Measurements from ENCODE around the gene DIP2C.

The DIP2C gene

GRCh38 chr10:511101-511848 is 178.2 kb downstream of the DIP2C start:
- Histone ChIP-seq H3K36me3 (ENCODE audit: insufficient read depth, low read length) (no peaks in the 10 kb centered on the region), H2AFZ (ENCODE audit: low read depth, low read length) (no peak overlapping the region), H3K4me3 (ENCODE audit: low read length) (no peak overlapping the region), H3K4me1 (ENCODE audit: insufficient read depth, low read length) (peaks cover 15% of the 10 kb centered on the region), H3K9me3 (ENCODE audit: low read length) (no peaks in the 10 kb centered on the region), H3K27me3 (ENCODE audit: insufficient read depth, low read length) (no peaks in the 10 kb centered on the region)

GRCh38 chr10:510415-510881 is 179.0 kb downstream of the DIP2C start:
- Histone ChIP-seq H3K36me3 (ENCODE audit: insufficient read depth, low read length) (no peaks in the 10 kb centered on the region), H3K4me1 (ENCODE audit: insufficient read depth, low read length) (peaks cover 15% of the 10 kb centered on the region), H2AFZ (ENCODE audit: low read depth, low read length) (no peak overlapping the region), H3K9me3 (ENCODE audit: low read length) (no peaks in the 10 kb centered on the region), H3K4me3 (ENCODE audit: low read length) (no peak overlapping the region), H3K27me3 (ENCODE audit: insufficient read depth, low read length) (no peaks in the 10 kb centered on the region)

GRCh38 chr10:509361-510102 is 179.9 kb downstream of the DIP2C start:
- Histone ChIP-seq H3K36me3 (ENCODE audit: insufficient read depth, low read length) (no peaks in the 10 kb centered on the region), H3K9me3 (ENCODE audit: low read length) (no peaks in the 10 kb centered on the region), H3K27me3 (ENCODE audit: insufficient read depth, low read length) (no peaks in the 10 kb centered on the region), H2AFZ (ENCODE audit: low read depth, low read length) (no peak overlapping the region), H3K4me3 (ENCODE audit: low read length) (no peak overlapping the region), H3K4me1 (ENCODE audit: insufficient read depth, low read length) (peaks cover 15% of the 10 kb centered on the region)

- peaks cover 15% of the 10 kb centered on the region for H3K4me1 ChIP-seq (ENCODE audit: insufficient read depth, low read length)
- no peak overlapping the region for H3K4me3 ChIP-seq (ENCODE audit: low read length)
- no peaks in the 10 kb centered on the region for H3K9me3 ChIP-seq (ENCODE audit: low read length)
- H2AFZ ChIP-seq (ENCODE audit: low read depth, low read length) = no peak overlapping the region
- H3K36me3 ChIP-seq (ENCODE audit: insufficient read depth, low read length) = no peaks in the 10 kb centered on the region
- no peaks in the 10 kb centered on the region for H3K27me3 ChIP-seq (ENCODE audit: insufficient read depth, low read length)
Measured at GRCh38 chr10:508726-509125, 180.7 kb downstream of the DIP2C start.

- peaks cover 15% of the 10 kb centered on the region for H3K4me1 ChIP-seq (ENCODE audit: insufficient read depth, low read length)
- H2AFZ ChIP-seq (ENCODE audit: low read depth, low read length) = no peak overlapping the region
- no peak overlapping the region for H3K4me3 ChIP-seq (ENCODE audit: low read length)
- no peaks in the 10 kb centered on the region for H3K27me3 ChIP-seq (ENCODE audit: insufficient read depth, low read length)
- no peaks in the 10 kb centered on the region for H3K9me3 ChIP-seq (ENCODE audit: low read length)
- H3K36me3 ChIP-seq (ENCODE audit: insufficient read depth, low read length) = no peaks in the 10 kb centered on the region
Measured at GRCh38 chr10:507908-508444, 181.5 kb downstream of the DIP2C start.

GRCh38 chr10:507355-507699 is 182.1 kb downstream of the DIP2C start:
- Histone ChIP-seq H3K27me3 (ENCODE audit: insufficient read depth, low read length) (no peaks in the 10 kb centered on the region), H3K9me3 (ENCODE audit: low read length) (no peaks in the 10 kb centered on the region), H3K36me3 (ENCODE audit: insufficient read depth, low read length) (no peaks in the 10 kb centered on the region), H2AFZ (ENCODE audit: low read depth, low read length) (no peak overlapping the region), H3K4me1 (ENCODE audit: insufficient read depth, low read length) (peaks cover 15% of the 10 kb centered on the region), H3K4me3 (ENCODE audit: low read length) (no peak overlapping the region)

- Histone ChIP-seq H3K9me3 (ENCODE audit: low read length) (no peaks in the 10 kb centered on the region), H3K36me3 (ENCODE audit: insufficient read depth, low read length) (no peaks in the 10 kb centered on the region), H3K4me3 (ENCODE audit: low read length) (no peak overlapping the region), H2AFZ (ENCODE audit: low read depth, low read length) (no peak overlapping the region), H3K27me3 (ENCODE audit: insufficient read depth, low read length) (no peaks in the 10 kb centered on the region), H3K4me1 (ENCODE audit: insufficient read depth, low read length) (peaks cover 12% of the 10 kb centered on the region)
Measured at GRCh38 chr10:506451-507354, 182.8 kb downstream of the DIP2C start.

- no peak overlapping the region for H2AFZ ChIP-seq (ENCODE audit: low read depth, low read length)
- H3K36me3 ChIP-seq (ENCODE audit: insufficient read depth, low read length) = no peaks in the 10 kb centered on the region
- H3K4me3 ChIP-seq (ENCODE audit: low read length) = no peak overlapping the region
- H3K9me3 ChIP-seq (ENCODE audit: low read length) = no peaks in the 10 kb centered on the region
- H3K4me1 ChIP-seq (ENCODE audit: insufficient read depth, low read length) = peaks cover 1% of the 10 kb centered on the region
- no peaks in the 10 kb centered on the region for H3K27me3 ChIP-seq (ENCODE audit: insufficient read depth, low read length)
Measured at GRCh38 chr10:505419-505818, 184.0 kb downstream of the DIP2C start.

- no peak overlapping the region for H2AFZ ChIP-seq (ENCODE audit: low read depth, low read length)
- H3K4me3 ChIP-seq (ENCODE audit: low read length) = no peak overlapping the region
- no peaks in the 10 kb centered on the region for H3K4me1 ChIP-seq (ENCODE audit: insufficient read depth, low read length)
Measured at GRCh38 chr10:504806-505205, 184.7 kb downstream of the DIP2C start.

GRCh38 chr10:504121-504611 is 185.3 kb downstream of the DIP2C start:
- Histone ChIP-seq H3K4me3 (ENCODE audit: low read length) (no peak overlapping the region), H3K4me1 (ENCODE audit: insufficient read depth, low read length) (no peaks in the 10 kb centered on the region), H3K27me3 (ENCODE audit: insufficient read depth, low read length) (no peaks in the 10 kb centered on the region), H3K36me3 (ENCODE audit: insufficient read depth, low read length) (no peaks in the 10 kb centered on the region), H3K9me3 (ENCODE audit: low read length) (no peaks in the 10 kb centered on the region), H2AFZ (ENCODE audit: low read depth, low read length) (no peak overlapping the region)

More at GRCh38 chr10:504806-505205, 184.7 kb downstream of the DIP2C start:
- Histone ChIP-seq H3K27me3 (ENCODE audit: insufficient read depth, low read length) (no peaks in the 10 kb centered on the region), H3K36me3 (ENCODE audit: insufficient read depth, low read length) (no peaks in the 10 kb centered on the region), H3K9me3 (ENCODE audit: low read length) (no peaks in the 10 kb centered on the region)

GRCh38 chr10:501596-501995 is 187.9 kb downstream of the DIP2C start:
- Histone ChIP-seq H3K9me3 (ENCODE audit: low read length) (no peaks in the 10 kb centered on the region), H3K36me3 (ENCODE audit: insufficient read depth, low read length) (peaks cover 4% of the 10 kb centered on the region), H3K4me1 (ENCODE audit: insufficient read depth, low read length) (no peaks in the 10 kb centered on the region), H2AFZ (ENCODE audit: low read depth, low read length) (no peak overlapping the region), H3K27me3 (ENCODE audit: insufficient read depth, low read length) (no peaks in the 10 kb centered on the region), H3K4me3 (ENCODE audit: low read length) (no peak overlapping the region)

- Histone ChIP-seq H3K4me3 (ENCODE audit: low read length) (no peak overlapping the region), H3K9me3 (ENCODE audit: low read length) (no peaks in the 10 kb centered on the region), H3K4me1 (ENCODE audit: insufficient read depth, low read length) (no peaks in the 10 kb centered on the region), H2AFZ (ENCODE audit: low read depth, low read length) (no peak overlapping the region), H3K36me3 (ENCODE audit: insufficient read depth, low read length) (peaks cover 4% of the 10 kb centered on the region), H3K27me3 (ENCODE audit: insufficient read depth, low read length) (no peaks in the 10 kb centered on the region)
Measured at GRCh38 chr10:500876-501275, 188.6 kb downstream of the DIP2C start.
